DOHH2 (cell line): ENCODE measurements around the gene HUWE1.
A peak's percentile ranks its signal among the peaks of the same experiment; 100 is the strongest.

Experiments used
- H3F3A ChIP-seq: fragments of 200-600 bp; sonication (generic), shearing (Covaris generic); 2 replicates; pipeline ENCODE4 v1.6.0; 2016; ENCODE audit warnings: antibody characterized with exemption, mild to moderate bottlenecking; ENCODE audit not compliant: control insufficient read depth, insufficient read depth
- H3K27ac ChIP-seq: fragments of 200-600 bp; sonication (generic); 2 replicates; pipeline ENCODE4 v1.5.1; 2014; ENCODE audit warnings: low read depth, mild to moderate bottlenecking, low read length, moderate library complexity
- H3K27me3 ChIP-seq: fragments of 200-600 bp; sonication (generic); 2 replicates; pipeline ENCODE4 v1.6.1; 2014; ENCODE audit warnings: mild to moderate bottlenecking, low read length, mixed read lengths; ENCODE audit not compliant: control insufficient read depth
- H3K36me3 ChIP-seq: fragments of 200-600 bp; sonication (generic); 2 replicates; pipeline ENCODE4 v1.6.1; 2014; ENCODE audit warnings: mild to moderate bottlenecking, low read length, moderate library complexity, mixed read lengths; ENCODE audit not compliant: control insufficient read depth
- H3K4me1 ChIP-seq: fragments of 200-600 bp; sonication (generic); 2 replicates; pipeline ENCODE4 v1.6.1; 2014; ENCODE audit warnings: mild to moderate bottlenecking, low read length, mixed read lengths; ENCODE audit not compliant: control insufficient read depth
- H3K4me2 ChIP-seq: fragments of 200-600 bp; sonication (generic); 2 replicates; pipeline ENCODE4 v1.6.0; 2014; ENCODE audit warnings: mild to moderate bottlenecking, low read length, moderate library complexity
- H3K4me3 ChIP-seq: fragments of 200-600 bp; sonication (generic); 2 replicates; pipeline ENCODE4 v1.5.1; 2014; ENCODE audit warnings: mild to moderate bottlenecking, low read length, mixed read lengths
- H3K79me2 ChIP-seq: fragments of 200-600 bp; sonication (generic); 2 replicates; pipeline ENCODE4 v1.6.1; 2014; ENCODE audit warnings: mild to moderate bottlenecking, low read length, mixed read lengths; ENCODE audit not compliant: control insufficient read depth
- H3K9me2 ChIP-seq: fragments of 200-600 bp; sonication (generic); replicated peaks from 2 replicates; pipeline ENCODE4 v1.6.1; 2014; ENCODE audit warnings: mild to moderate bottlenecking, low read length, mixed read lengths; ENCODE audit not compliant: control insufficient read depth
- H3K9me3 ChIP-seq: fragments of 200-600 bp; sonication (generic); 2 replicates; pipeline ENCODE4 v1.6.1; 2014; ENCODE audit warnings: antibody characterized with exemption, low read length, mixed read lengths; ENCODE audit not compliant: control insufficient read depth, insufficient read depth
- H4K20me1 ChIP-seq: fragments of 200-600 bp; sonication (generic); 2 replicates; pipeline ENCODE4 v1.6.0; 2014; ENCODE audit warnings: low read depth, mild to moderate bottlenecking, antibody characterized with exemption, low read length, moderate library complexity; ENCODE audit not compliant: control insufficient read depth, insufficient read depth
- EZH2phosphoT487 ChIP-seq: fragments of 200-600 bp; sonication (generic); IDR thresholded peaks from 2 replicates; pipeline ENCODE4 v1.6.1; 2017; ENCODE audit warnings: borderline replicate concordance, mild to moderate bottlenecking, antibody characterized with exemption, low read length, moderate library complexity, mixed read lengths
- TF ChIP-seq, protein P1 (sequence below): fragments of 200-600 bp; sonication (generic); IDR thresholded peaks from one replicate; pipeline ENCODE4 v1.5.1; 2014; ENCODE audit warnings: antibody characterized with exemption, mild to moderate bottlenecking, low read depth, low read length; ENCODE audit not compliant: poor library complexity, severe bottlenecking

Gene HUWE1

DNA sequence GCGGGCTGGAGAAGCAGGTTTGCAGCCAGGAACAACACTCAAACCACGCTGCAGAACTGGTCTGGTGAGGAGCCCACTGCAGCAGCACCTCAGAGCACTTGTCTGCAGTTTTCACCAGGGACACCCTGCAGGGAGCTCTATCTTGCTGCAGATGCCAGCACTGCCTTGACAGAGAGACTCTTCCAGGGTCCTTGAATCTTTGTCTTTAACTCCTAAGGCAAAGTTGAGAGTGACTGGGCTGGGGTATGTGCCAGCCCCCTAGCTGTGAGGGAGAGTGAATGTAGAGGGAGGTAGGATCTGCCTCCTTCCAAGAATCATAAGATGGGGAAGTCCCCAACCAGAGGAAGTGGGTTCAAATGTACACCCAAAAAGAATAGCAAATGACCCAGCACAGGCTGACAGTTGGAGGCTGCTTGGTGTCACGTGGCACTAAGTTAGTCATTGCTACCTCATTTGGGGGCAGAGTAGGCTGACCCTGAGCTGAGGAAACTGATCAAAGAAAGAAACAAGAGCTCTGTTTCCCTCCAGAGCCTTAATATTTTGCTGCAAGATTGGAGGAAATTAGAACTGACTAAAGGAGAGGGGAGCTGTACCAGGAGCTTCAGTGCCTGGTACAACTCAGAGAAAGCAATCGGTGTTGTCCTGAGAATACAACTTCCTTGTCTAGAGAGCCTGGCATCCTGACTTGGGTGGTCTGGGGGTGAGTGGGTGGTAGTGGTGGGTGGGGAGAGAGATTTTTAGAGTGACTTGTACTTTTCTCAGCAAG, 28.2 kb upstream of the HUWE1 start:
- Histone ChIP-seq H3K27ac (peak overlapping the region; percentile 46), H3K4me1 (peaks cover 46% of the 10 kb centered on the region), H4K20me1 (no peaks in the 10 kb centered on the region), H3K36me3 (no peaks in the 10 kb centered on the region), H3F3A (0 out of 2 replicates have a peak, but pooled peaks cover 3% of the 10 kb centered on the region), H3K9me2 (no peaks in the 10 kb centered on the region), H3K4me2 (peak overlapping the region; percentile 65), H3K27me3 (no peaks in the 10 kb centered on the region), H3K4me3 (peak overlapping the region; percentile 55), H3K79me2 (no peaks in the 10 kb centered on the region), H3K9me3 (no peaks in the 10 kb centered on the region)
- TF ChIP-seq EZH2phosphoT487, result no peak
- TF ChIP-seq, protein P1, sequence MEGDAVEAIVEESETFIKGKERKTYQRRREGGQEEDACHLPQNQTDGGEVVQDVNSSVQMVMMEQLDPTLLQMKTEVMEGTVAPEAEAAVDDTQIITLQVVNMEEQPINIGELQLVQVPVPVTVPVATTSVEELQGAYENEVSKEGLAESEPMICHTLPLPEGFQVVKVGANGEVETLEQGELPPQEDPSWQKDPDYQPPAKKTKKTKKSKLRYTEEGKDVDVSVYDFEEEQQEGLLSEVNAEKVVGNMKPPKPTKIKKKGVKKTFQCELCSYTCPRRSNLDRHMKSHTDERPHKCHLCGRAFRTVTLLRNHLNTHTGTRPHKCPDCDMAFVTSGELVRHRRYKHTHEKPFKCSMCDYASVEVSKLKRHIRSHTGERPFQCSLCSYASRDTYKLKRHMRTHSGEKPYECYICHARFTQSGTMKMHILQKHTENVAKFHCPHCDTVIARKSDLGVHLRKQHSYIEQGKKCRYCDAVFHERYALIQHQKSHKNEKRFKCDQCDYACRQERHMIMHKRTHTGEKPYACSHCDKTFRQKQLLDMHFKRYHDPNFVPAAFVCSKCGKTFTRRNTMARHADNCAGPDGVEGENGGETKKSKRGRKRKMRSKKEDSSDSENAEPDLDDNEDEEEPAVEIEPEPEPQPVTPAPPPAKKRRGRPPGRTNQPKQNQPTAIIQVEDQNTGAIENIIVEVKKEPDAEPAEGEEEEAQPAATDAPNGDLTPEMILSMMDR, result no peak

DNA sequence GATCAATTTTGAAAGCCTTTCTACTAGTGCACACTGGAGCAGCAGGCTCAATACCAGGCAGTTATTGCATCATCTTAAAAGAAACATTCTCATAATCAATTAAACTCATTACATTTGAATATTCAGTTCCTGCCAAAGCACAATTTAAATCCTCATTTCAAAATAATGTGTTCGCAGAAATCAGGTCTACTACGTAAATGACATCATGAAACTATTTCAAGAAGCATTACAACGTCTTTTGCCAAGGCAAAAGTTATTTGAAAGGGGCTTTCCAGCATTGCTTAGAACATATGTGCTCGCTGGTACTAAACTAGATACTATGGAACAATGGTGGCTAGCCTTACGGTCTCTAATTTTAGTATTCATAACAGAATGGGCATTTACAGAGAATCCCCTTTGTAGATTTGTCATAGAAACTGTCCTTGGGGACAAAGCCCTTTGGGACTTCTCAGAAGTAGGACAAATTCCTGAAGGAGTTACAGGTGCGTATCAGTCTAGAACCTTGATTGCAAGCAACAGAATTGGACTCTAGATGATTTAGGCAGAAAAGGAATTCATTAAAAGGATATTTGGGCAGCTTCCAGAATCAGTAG, 27.6 kb upstream of the HUWE1 start:
- Histone ChIP-seq H3K4me3 (no peak overlapping the region), H3F3A (0 out of 2 replicates have a peak, but pooled peaks cover 3% of the 10 kb centered on the region), H3K9me3 (no peaks in the 10 kb centered on the region), H3K9me2 (no peaks in the 10 kb centered on the region), H3K4me2 (peak overlapping the region; percentile 65), H3K4me1 (peaks cover 46% of the 10 kb centered on the region), H3K27me3 (no peaks in the 10 kb centered on the region), H4K20me1 (no peaks in the 10 kb centered on the region), H3K36me3 (no peaks in the 10 kb centered on the region), H3K27ac (0 out of 2 replicates have a peak overlapping the region, but pooled peaks have one; percentile 46), H3K79me2 (no peaks in the 10 kb centered on the region)
- TF ChIP-seq, protein P1, result no peak
- TF ChIP-seq EZH2phosphoT487, result no peak

DNA sequence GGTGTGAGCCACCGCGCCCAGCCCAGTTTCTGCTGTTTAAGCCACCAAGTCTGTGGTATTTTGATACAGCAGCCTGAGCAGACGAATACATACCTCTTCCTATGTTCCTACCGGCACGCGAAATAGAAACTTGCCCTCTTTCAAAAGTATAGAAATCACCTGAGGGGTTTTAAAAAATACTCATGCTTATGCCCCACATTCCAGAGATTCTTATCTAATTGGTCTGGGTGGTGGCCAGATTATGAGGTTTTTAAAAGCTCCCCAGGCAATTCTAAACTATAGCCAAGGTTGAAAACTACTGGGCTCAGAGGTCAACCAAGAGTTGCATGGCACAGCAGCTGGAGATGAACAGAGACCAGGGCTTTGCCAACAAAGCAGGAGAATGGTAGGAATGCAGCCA, 24.9 kb upstream of the HUWE1 start:
- H3K4me1 ChIP-seq, result peaks cover 32% of the 10 kb centered on the region
- TF ChIP-seq, protein P1, result no peak
- TF ChIP-seq EZH2phosphoT487, result no peak
- 0 out of 2 replicates have a peak, but pooled peaks cover 3% of the 10 kb centered on the region for H3F3A ChIP-seq
- no peaks in the 10 kb centered on the region for H3K9me2 ChIP-seq
- no peak overlapping the region for H3K4me2 ChIP-seq
- H3K36me3 ChIP-seq, result no peaks in the 10 kb centered on the region
- no peak overlapping the region for H3K4me3 ChIP-seq
- H3K79me2 ChIP-seq, result no peaks in the 10 kb centered on the region
- H3K27ac ChIP-seq, result no peak overlapping the region
- no peaks in the 10 kb centered on the region for H3K9me3 ChIP-seq
- H4K20me1 ChIP-seq, result no peaks in the 10 kb centered on the region
- H3K27me3 ChIP-seq, result no peaks in the 10 kb centered on the region
